Pancreas (tissue), 10 donors: ENCODE data around the gene BFSP2. TPM values are rescaled to one million over a fixed set of nuclear protein-coding genes. Genes with fewer than 3 reads are reported as not detected.

Source experiments
- ATAC-seq, 4 donors: fragments of 200-7000 bp; cut with Tn5 transposase; one replicate each; pipeline versions ENCODE4 v1.8.0 to v1.9.1; 2020; ENCODE audit warnings: mild to moderate bottlenecking in 4 of 4, moderate library complexity in 4 of 4
- DNase-seq, 6 donors: peaks; one replicate each; pipeline ENCODE4 v3.0.0-alpha.2; 2020
- FAIRE-seq: peaks from 2 replicates; lab custom pipeline; 2012; peaks lifted over from hg19 to GRCh38; lab: Jason Lieb, UNC
- H3K27ac ChIP-seq, 4 donors: fragments of 200-600 bp; sonication (generic); 1 replicate in 3 of 4; 2 replicates in 1 of 4; pipeline versions ENCODE4 v1.5.0 to v1.8.0; 2020
- H3K27me3 ChIP-seq, 4 donors: fragments of 200-600 bp; one replicate each; pipeline ENCODE4 v1.8.0; 2021
- H3K36me3 ChIP-seq, 3 donors: fragments of 200-600 bp; sonication (generic) in 1 of 3; one replicate each; pipeline versions ENCODE4 v1.5.0 to v1.8.0; 2020 to 2021
- H3K4me1 ChIP-seq, 3 donors: fragments of 200-600 bp; one replicate each; pipeline ENCODE4 v1.8.0; 2021
- H3K4me3 ChIP-seq, 4 donors: fragments of 200-600 bp; sonication (generic) in 2 of 4; one replicate each; pipeline versions ENCODE4 v1.5.0 to v1.8.0; 2020 to 2021
- H3K9me3 ChIP-seq, 4 donors: fragments of 200-600 bp; one replicate each; pipeline ENCODE4 v1.8.0; 2021
- CTCF ChIP-seq, 4 donors: fragments of 200-600 bp; sonication (generic) in 3 of 4; IDR thresholded peaks; one replicate each; pipeline versions ENCODE4 v1.5.0 to v1.8.0; 2021; ENCODE audit warnings: antibody characterized with exemption in 4 of 4
- WGBS, 2 donors: extraction: QIAGEN DNeasy Blood & Tissue Kit; methylation state at CpG; one replicate each; pipeline ENCODE4 v1.1.7; 2013; 5-methylcytosine and 5-hydroxymethylcytosine counted together
- intact Hi-C, 3 donors: fragments of 100-400 bp; cut with DNase I; formaldehyde crosslinking; loops; one replicate each; pipeline versions ENCODE4 v1.11.1 to v1.14.2; 2022
- polyA plus RNA-seq, 2 donors: library from polyadenylated mRNA; stranded (reverse); fragments of 200-250 nt; gene quantifications; one replicate each; pipeline ENCODE4 v1.2.3, GENCODE V29; 2013
- total RNA-seq, 6 donors: library from RNA; stranded (reverse); fragmentation: NEBNext Ultra II Directional in 4 of 6; extraction: Animal tissue kit (Norgen Biotek cat#: 25700) in 4 of 6; gene quantifications; one replicate each; pipeline versions ENCODE4 v1.2.1 to v1.2.4, GENCODE V29; 2021 to 2023
- donor health status: healthy with polysubstance abuse.
- donor health status: DM: no; HTN: no; CAD: no; lungs with moderate emphysema.
- donor health status: DM: no; HTN: no; CAD: no.
- donor health status: control.
- donor health status: control.
- donor health status: Bipolar disorder and iron deficiency.
- donor health status: DM: yes; HTN: yes; CAD: no.
- donor health status: DM: no; HTN: no; CAD: no.
- donor health status: DM: no; HTN: no; CAD: no.
- donor health status: DM: yes; HTN: yes; CAD: no.

Gene BFSP2
- total and polyA plus RNA-seq, 8 donors: not detected

- WGBS, 2 donors: 52 to 53% methylated on average over 6 of the region's 6 CpGs
- no peaks in the 10 kb centered on the region for H3K27me3 ChIP-seq
- H3K36me3 ChIP-seq: no peaks in the 10 kb centered on the region
- ATAC-seq (peak in 1 of 4 donors; percentile 60), FAIRE-seq (no peak), DNase-seq (no peak)
- no peaks in the 10 kb centered on the region for H3K9me3 ChIP-seq
- no peak overlapping the region for H3K4me3 ChIP-seq
- TF ChIP-seq CTCF (IDR thresholded peaks at IDR 0.05): no peak
- no peaks in the 10 kb centered on the region for H3K4me1 ChIP-seq
- H3K27ac ChIP-seq: no peak overlapping the region
- intact Hi-C loops: no loop called here
Observed at GRCh38 chr3:133459400-133459799, 59.5 kb downstream of the BFSP2 start.

- no peak overlapping the region for H3K27ac ChIP-seq
- FAIRE-seq (no peak), ATAC-seq (no peak)
Observed at GRCh38 chr3:133460809-133461208, 61.0 kb downstream of the BFSP2 start.

GRCh38 chr3:133461291-133461690 is 61.4 kb downstream of the BFSP2 start:
- H3K27ac ChIP-seq: no peak overlapping the region
- H3K36me3 ChIP-seq: no peaks in the 10 kb centered on the region
- DNase-seq: no peak
- H3K27me3 ChIP-seq: no peaks in the 10 kb centered on the region
- no peaks in the 10 kb centered on the region for H3K4me1 ChIP-seq
- no peak for ATAC-seq
- no peak overlapping the region for H3K4me3 ChIP-seq
- TF ChIP-seq CTCF (IDR thresholded peaks at IDR 0.05): no peak
- intact Hi-C loops: no loop called here
- H3K9me3 ChIP-seq: no peaks in the 10 kb centered on the region
- 55 to 66% methylated on average over 4 of the region's 4 CpGs for WGBS, 2 donors
- FAIRE-seq: no peak

More at GRCh38 chr3:133460809-133461208, 61.0 kb downstream of the BFSP2 start:
- TF ChIP-seq CTCF (IDR thresholded peaks at IDR 0.05): no peak
- no peaks in the 10 kb centered on the region for H3K9me3 ChIP-seq
- H3K36me3 ChIP-seq: no peaks in the 10 kb centered on the region
- no peaks in the 10 kb centered on the region for H3K4me1 ChIP-seq
- no peaks in the 10 kb centered on the region for H3K27me3 ChIP-seq
- 62 to 68% methylated on average over 3 of the region's 3 CpGs for WGBS, 2 donors
- no peak for DNase-seq
- intact Hi-C loops: no loop called here
- H3K4me3 ChIP-seq: no peak overlapping the region

- DNase-seq: no peak
- TF ChIP-seq CTCF (IDR thresholded peaks at IDR 0.05): no peak
- Histone ChIP-seq H3K27ac (no peak overlapping the region), H3K4me3 (no peak overlapping the region), H3K9me3 (no peaks in the 10 kb centered on the region), H3K36me3 (no peaks in the 10 kb centered on the region), H3K27me3 (no peaks in the 10 kb centered on the region), H3K4me1 (peaks cover 0 to 2% (median 0%) of the 10 kb centered on the region in 3 donors)
- no peak for ATAC-seq
- FAIRE-seq: no peak
- intact Hi-C loops: no loop called here
- WGBS, 2 donors: 78 to 87% methylated on average over 8 of the region's 8 CpGs
Observed at GRCh38 chr3:133463347-133463860, 63.5 kb downstream of the BFSP2 start.

GRCh38 chr3:133464573-133464972 is 64.7 kb downstream of the BFSP2 start:
- 88 to 92% methylated on average over 1 of the region's 1 CpG for WGBS, 2 donors
- Histone ChIP-seq H3K4me3 (no peak overlapping the region), H3K27me3 (no peaks in the 10 kb centered on the region), H3K4me1 (peaks cover 7 to 14% (median 10%) of the 10 kb centered on the region in 3 donors), H3K27ac (no peak overlapping the region), H3K9me3 (no peaks in the 10 kb centered on the region), H3K36me3 (no peaks in the 10 kb centered on the region)
- no peak for FAIRE-seq
- no peak for ATAC-seq
- no peak for DNase-seq
- intact Hi-C loops: no loop called here
- TF ChIP-seq CTCF (IDR thresholded peaks at IDR 0.05): peak in 1 of 4 donors; percentile 9
